Gastroesophageal sphincter (tissue), 4 donors: Measurements from ENCODE around the gene NEUROG2. TPM values are rescaled to one million over a fixed set of nuclear protein-coding genes. Genes with fewer than 3 reads are reported as not detected.
A peak's percentile ranks its signal among the peaks of the same experiment; 100 is the strongest.
"Not testable (repeated sequence)": the region's sequence is repeated elsewhere in the genome, so short reads cannot be mapped to it uniquely, and the experiment has no call there.

Experiments
- ATAC-seq: fragments of 150-250 bp; one replicate; pipeline ENCODE4 v1.9.1; 2016; ENCODE audit warnings: mild to moderate bottlenecking, moderate library complexity
- H3K27ac ChIP-seq, 4 donors: fragments of 200-600 bp; sonication (generic) in 3 of 4; 1 replicate in 3 of 4; 2 replicates in 1 of 4; pipeline ENCODE4 v1.5.1; 2016 to 2019
- H3K27me3 ChIP-seq: fragments of 200-600 bp; sonication (generic); one replicate; pipeline ENCODE4 v1.5.1; 2019
- H3K36me3 ChIP-seq, 2 donors: fragments of 200-600 bp; sonication (generic); one replicate each; pipeline ENCODE4 v1.5.1; 2019; ENCODE audit warnings: control low read depth in 1 of 2
- H3K4me1 ChIP-seq, 3 donors: fragments of 200-600 bp; sonication (generic); 1 replicate in 2 of 3; 2 replicates in 1 of 3; pipeline ENCODE4 v1.5.1; 2016 to 2019; ENCODE audit warnings: control low read depth in 2 of 3
- H3K4me3 ChIP-seq, 2 donors: fragments of 200-600 bp; sonication (generic); one replicate each; pipeline ENCODE4 v1.5.1; 2019; ENCODE audit warnings: mild to moderate bottlenecking in 1 of 2, moderate library complexity in 1 of 2
- H3K9me3 ChIP-seq, 3 donors: fragments of 200-600 bp; sonication (generic); one replicate each; pipeline ENCODE4 v1.5.1; 2017 to 2019; ENCODE audit warnings: control low read depth in 2 of 3
- EP300 ChIP-seq: sonication (generic); formaldehyde crosslinking; IDR thresholded peaks from one replicate; pipeline ENCODE4 v1.6.1; 2017; ENCODE audit warnings: antibody characterized with exemption, mild to moderate bottlenecking
- POLR2A ChIP-seq, 2 donors: fragments of 450-650 bp; IDR thresholded peaks; one replicate each; pipeline ENCODE4 v1.6.1; 2017; ENCODE audit warnings: antibody characterized with exemption in 2 of 2, mild to moderate bottlenecking in 2 of 2, moderate library complexity in 1 of 2
- POLR2AphosphoS5 ChIP-seq: sonication (generic); formaldehyde crosslinking; IDR thresholded peaks from one replicate; pipeline ENCODE4 v1.6.1; 2017; ENCODE audit warnings: antibody characterized with exemption
- WGBS, 2 donors: methylation state at CpG; one replicate each; pipeline ENCODE4 v1.1.5; 2018; ENCODE audit warnings: low coverage in 1 of 2; 5-methylcytosine and 5-hydroxymethylcytosine counted together
- total RNA-seq, 4 donors: library from RNA; depleted of rRNA; stranded (reverse); fragments of >200 nt; gene quantifications; one replicate each; pipeline ENCODE4 v1.1.0, GENCODE V29; 2016
- TF ChIP-seq, protein P1 (sequence below), 4 experiments: fragments of 200-600 bp in 2 of 4; fragments of 450-650 bp in 2 of 4; sonication (generic) in 1 of 4; IDR thresholded peaks; one replicate each; pipeline ENCODE4 v1.5.1; 2017 to 2019; ENCODE audit warnings: antibody characterized with exemption in 4 of 4, mild to moderate bottlenecking in 2 of 4, moderate library complexity in 2 of 4

NEUROG2 gene
- total RNA-seq, 4 donors from 2014 or later, result not detected

- peaks cover 24% of the 10 kb centered on the region for H3K27me3 ChIP-seq
- no peak for ATAC-seq
- no peaks in the 10 kb centered on the region for H3K9me3 ChIP-seq
- WGBS, 2 donors, result 33 to 69% methylated on average over 1 of the region's 1 CpG
- H3K4me1 ChIP-seq, result no peaks in the 10 kb centered on the region
- TF ChIP-seq POLR2AphosphoS5 (no peak), POLR2A (IDR thresholded peaks at IDR 0.05) (no peak), EP300 (no peak)
- TF ChIP-seq, protein P1, sequence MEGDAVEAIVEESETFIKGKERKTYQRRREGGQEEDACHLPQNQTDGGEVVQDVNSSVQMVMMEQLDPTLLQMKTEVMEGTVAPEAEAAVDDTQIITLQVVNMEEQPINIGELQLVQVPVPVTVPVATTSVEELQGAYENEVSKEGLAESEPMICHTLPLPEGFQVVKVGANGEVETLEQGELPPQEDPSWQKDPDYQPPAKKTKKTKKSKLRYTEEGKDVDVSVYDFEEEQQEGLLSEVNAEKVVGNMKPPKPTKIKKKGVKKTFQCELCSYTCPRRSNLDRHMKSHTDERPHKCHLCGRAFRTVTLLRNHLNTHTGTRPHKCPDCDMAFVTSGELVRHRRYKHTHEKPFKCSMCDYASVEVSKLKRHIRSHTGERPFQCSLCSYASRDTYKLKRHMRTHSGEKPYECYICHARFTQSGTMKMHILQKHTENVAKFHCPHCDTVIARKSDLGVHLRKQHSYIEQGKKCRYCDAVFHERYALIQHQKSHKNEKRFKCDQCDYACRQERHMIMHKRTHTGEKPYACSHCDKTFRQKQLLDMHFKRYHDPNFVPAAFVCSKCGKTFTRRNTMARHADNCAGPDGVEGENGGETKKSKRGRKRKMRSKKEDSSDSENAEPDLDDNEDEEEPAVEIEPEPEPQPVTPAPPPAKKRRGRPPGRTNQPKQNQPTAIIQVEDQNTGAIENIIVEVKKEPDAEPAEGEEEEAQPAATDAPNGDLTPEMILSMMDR (IDR thresholded peaks at IDR 0.05), result no peak
- no peak overlapping the region for H3K27ac ChIP-seq
- H3K4me3 ChIP-seq, result no peak overlapping the region
- H3K36me3 ChIP-seq, result no peaks in the 10 kb centered on the region
Observed at GRCh38 chr4:112531146-112531545, 15.2 kb upstream of the NEUROG2 start.

- peaks cover 0 to 8% (median 0%) of the 10 kb centered on the region in 3 donors for H3K9me3 ChIP-seq
- no peaks in the 10 kb centered on the region for H3K36me3 ChIP-seq
- 41 to 67% methylated on average over 1 of the region's 1 CpG for WGBS, 2 donors
- no peak overlapping the region for H3K27ac ChIP-seq
- peaks cover 71% of the 10 kb centered on the region for H3K27me3 ChIP-seq
- no peak overlapping the region for H3K4me3 ChIP-seq
- TF ChIP-seq POLR2A (IDR thresholded peaks at IDR 0.05) (no peak), EP300 (no peak), POLR2AphosphoS5 (no peak)
- TF ChIP-seq, protein P1 (IDR thresholded peaks at IDR 0.05), result no peak
- H3K4me1 ChIP-seq, result peaks cover 0 to 25% (median 11%) of the 10 kb centered on the region in 3 donors
- no peak for ATAC-seq
Observed at GRCh38 chr4:112526061-112526460, 10.1 kb upstream of the NEUROG2 start.

GRCh38 chr4:112523764-112524505, 8.0 kb upstream of the NEUROG2 start:
- H3K27ac ChIP-seq, result no peak overlapping the region
- H3K4me3 ChIP-seq, result peak overlapping the region in 1 of 2 donors; percentile 43
- 6 to 40% methylated on average over 1 to 9 of the region's 46 CpGs for WGBS, 2 donors
- no peaks in the 10 kb centered on the region for H3K36me3 ChIP-seq
- ATAC-seq, result peak; percentile 50
- TF ChIP-seq POLR2A (IDR thresholded peaks at IDR 0.05) (no peak), EP300 (no peak)
- TF ChIP-seq, protein P1 (IDR thresholded peaks at IDR 0.05), result peak in 3 of 4 experiments; percentile 35 to 75 (median 43)
- peaks cover 74% of the 10 kb centered on the region for H3K27me3 ChIP-seq
- H3K4me1 ChIP-seq, result peaks cover 0 to 35% (median 11%) of the 10 kb centered on the region in 3 donors
- H3K9me3 ChIP-seq, result peaks cover 0 to 29% (median 0%) of the 10 kb centered on the region in 3 donors

- 5 to 9% methylated on average over 17 to 33 of the region's 37 CpGs for WGBS, 2 donors
- ATAC-seq, result no peak
- Histone ChIP-seq H3K9me3 (peaks cover 0 to 29% (median 0%) of the 10 kb centered on the region in 3 donors), H3K4me1 (peaks cover 0 to 35% (median 11%) of the 10 kb centered on the region in 3 donors), H3K36me3 (no peaks in the 10 kb centered on the region), H3K27me3 (peaks cover 81% of the 10 kb centered on the region), H3K4me3 (peak overlapping the region in 1 of 2 donors; percentile 43), H3K27ac (no peak overlapping the region)
- TF ChIP-seq EP300 (no peak), POLR2AphosphoS5 (no peak)
- TF ChIP-seq, protein P1 (IDR thresholded peaks at IDR 0.05), result peak in 1 of 4 experiments; percentile 18
Observed at GRCh38 chr4:112523008-112523721, 7.2 kb upstream of the NEUROG2 start.

- H3K9me3 ChIP-seq, result peaks cover 0 to 29% (median 0%) of the 10 kb centered on the region in 3 donors
- H3K27me3 ChIP-seq, result peaks cover 87% of the 10 kb centered on the region
- ATAC-seq, H3K27ac ChIP-seq, H3K36me3 ChIP-seq, H3K4me3 ChIP-seq: not testable (repeated sequence)
- peaks cover 0 to 39% (median 11%) of the 10 kb centered on the region in 3 donors for H3K4me1 ChIP-seq
- WGBS, 2 donors, result 10 to 19% methylated on average over 3 to 14 of the region's 17 CpGs
Observed at GRCh38 chr4:112522431-112522830, 6.5 kb upstream of the NEUROG2 start.
